Stimulated activated effector memory CD8-positive, alpha-beta T cell treated with anti-CD3 and anti-CD28 coated beads, Interleukin-12 subunit alpha, Interleukin-12 subunit beta, amount 100 ng/mL, for 72 hours (primary cell): ENCODE measurements around the gene SCML1.
A peak's percentile ranks its signal among the peaks of the same experiment; 100 is the strongest.

ENCODE experiments used
- ATAC-seq: fragments of 150-1000 bp; cut with Tn5 transposase; 2 replicates; pipeline ENCODE4 v1.10.0; 2021
- DNase-seq, 2 donors: peaks; one replicate each; pipeline ENCODE4 v3.0.0; 2021 to 2022; ENCODE audit warnings: low spot score in 2 of 2
- H3K27ac Mint-ChIP-seq: one replicate; pipeline ENCODE4 v1.8.0; 2022; ENCODE audit warnings: mild to moderate bottlenecking, mixed read lengths
- H3K36me3 Mint-ChIP-seq: one replicate; pipeline ENCODE4 v1.8.0; 2022; ENCODE audit warnings: mild to moderate bottlenecking, mixed read lengths
- H3K4me1 Mint-ChIP-seq: one replicate; pipeline ENCODE4 v1.8.0; 2022; ENCODE audit warnings: mixed read lengths
- H3K4me3 Mint-ChIP-seq: one replicate; pipeline ENCODE4 v1.8.0; 2022; ENCODE audit warnings: mild to moderate bottlenecking, mixed read lengths
- H3K9me3 Mint-ChIP-seq: one replicate; pipeline ENCODE4 v1.8.0; 2022; ENCODE audit warnings: mixed read lengths

The SCML1 gene

DNA sequence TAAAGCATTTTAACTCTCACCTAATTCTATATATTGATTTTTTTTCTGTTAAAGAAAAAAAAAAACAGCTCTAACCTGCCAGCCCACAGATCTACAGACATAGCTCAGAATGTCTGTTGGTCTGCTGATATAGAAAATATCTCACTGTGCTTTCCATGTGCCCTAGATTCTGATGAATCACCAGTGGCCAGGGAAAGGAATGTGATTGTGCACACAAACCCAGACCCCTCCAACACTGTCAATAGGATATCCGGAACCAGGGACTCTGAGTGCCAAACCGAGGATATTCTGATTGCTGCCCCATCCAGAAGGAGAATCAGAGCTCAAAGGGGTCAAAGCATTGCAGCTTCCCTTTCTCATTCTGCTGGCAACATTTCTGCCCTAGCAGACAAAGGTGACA, 12.1 kb upstream of the SCML1 start:
- no peak overlapping the region for H3K27ac Mint-ChIP-seq
- ATAC-seq: no peak
- no peak overlapping the region for H3K4me3 Mint-ChIP-seq
- H3K4me1 Mint-ChIP-seq: no peaks in the 10 kb centered on the region
- no peak for DNase-seq
- no peaks in the 10 kb centered on the region for H3K9me3 Mint-ChIP-seq
- no peaks in the 10 kb centered on the region for H3K36me3 Mint-ChIP-seq

- Mint-ChIP-seq H3K4me1 (no peaks in the 10 kb centered on the region), H3K9me3 (no peaks in the 10 kb centered on the region), H3K4me3 (no peak overlapping the region), H3K36me3 (no peaks in the 10 kb centered on the region), H3K27ac (no peak overlapping the region)
- ATAC-seq: no peak
- no peak for DNase-seq
Measured at GRCh38 chrX:17732138-17732783, 5.0 kb upstream of the SCML1 start.

DNA sequence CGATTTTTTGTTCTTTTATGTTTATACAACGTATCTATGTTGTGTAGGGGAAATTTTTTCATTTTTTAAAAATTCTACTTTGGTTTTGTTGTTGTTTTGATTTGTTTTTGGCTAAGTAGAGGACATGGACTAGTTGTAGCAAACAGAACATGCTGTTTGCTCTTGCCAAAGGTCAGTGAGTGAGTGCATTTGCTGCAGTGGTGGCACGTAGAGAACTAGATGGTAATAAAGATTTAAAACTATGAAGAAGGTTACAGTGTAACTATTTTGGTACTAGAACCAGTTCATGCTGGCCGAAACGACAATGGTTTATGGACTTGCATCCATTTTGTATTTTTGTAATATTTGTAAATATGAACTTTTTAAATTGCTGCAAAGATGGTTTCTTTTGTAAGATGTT, 1.9 kb upstream of the SCML1 start:
- H3K9me3 Mint-ChIP-seq: no peaks in the 10 kb centered on the region
- DNase-seq: no peak
- H3K27ac Mint-ChIP-seq: no peak overlapping the region

DNA sequence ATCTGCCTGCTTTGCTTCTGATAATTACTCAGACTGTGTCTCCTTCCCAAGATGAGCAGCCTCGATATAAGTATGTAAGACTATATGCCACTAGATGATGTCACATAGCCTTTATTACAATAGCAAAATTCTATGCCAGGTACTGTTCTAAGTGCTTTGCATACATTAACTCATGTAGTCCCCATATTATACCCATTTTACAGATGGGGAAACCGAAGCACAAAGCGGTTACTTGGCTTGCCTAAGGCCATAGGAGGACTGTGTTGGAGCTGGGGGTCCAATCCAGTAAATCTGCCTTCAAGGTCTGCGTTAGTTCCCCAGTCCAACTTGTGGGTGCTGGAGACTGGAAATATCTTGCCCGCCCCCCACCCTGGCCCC, 826 bp upstream of the SCML1 start:
- peaks cover 18% of the 10 kb centered on the region for H3K4me1 Mint-ChIP-seq
- no peak for ATAC-seq
- H3K9me3 Mint-ChIP-seq: no peaks in the 10 kb centered on the region
- H3K36me3 Mint-ChIP-seq: peaks cover 5% of the 10 kb centered on the region
- peak overlapping the region; percentile 68 for H3K4me3 Mint-ChIP-seq
- H3K27ac Mint-ChIP-seq: no peak overlapping the region
- DNase-seq: no peak

More for the DNA sequence above, 1.9 kb upstream of the SCML1 start:
- Mint-ChIP-seq H3K4me3 (no peak overlapping the region), H3K36me3 (peaks cover 5% of the 10 kb centered on the region), H3K4me1 (peaks cover 18% of the 10 kb centered on the region)
- ATAC-seq: no peak

GRCh38 chrX:17737710-17737985, 355 bp downstream of the SCML1 start:
- H3K4me1 Mint-ChIP-seq: peaks cover 18% of the 10 kb centered on the region
- peaks cover 5% of the 10 kb centered on the region for H3K36me3 Mint-ChIP-seq
- peak in 1 of 2 donors; percentile 44 for DNase-seq
- no peaks in the 10 kb centered on the region for H3K9me3 Mint-ChIP-seq
- no peak overlapping the region for H3K27ac Mint-ChIP-seq
- ATAC-seq: peak; percentile 13
- H3K4me3 Mint-ChIP-seq: peak overlapping the region; percentile 68

DNA sequence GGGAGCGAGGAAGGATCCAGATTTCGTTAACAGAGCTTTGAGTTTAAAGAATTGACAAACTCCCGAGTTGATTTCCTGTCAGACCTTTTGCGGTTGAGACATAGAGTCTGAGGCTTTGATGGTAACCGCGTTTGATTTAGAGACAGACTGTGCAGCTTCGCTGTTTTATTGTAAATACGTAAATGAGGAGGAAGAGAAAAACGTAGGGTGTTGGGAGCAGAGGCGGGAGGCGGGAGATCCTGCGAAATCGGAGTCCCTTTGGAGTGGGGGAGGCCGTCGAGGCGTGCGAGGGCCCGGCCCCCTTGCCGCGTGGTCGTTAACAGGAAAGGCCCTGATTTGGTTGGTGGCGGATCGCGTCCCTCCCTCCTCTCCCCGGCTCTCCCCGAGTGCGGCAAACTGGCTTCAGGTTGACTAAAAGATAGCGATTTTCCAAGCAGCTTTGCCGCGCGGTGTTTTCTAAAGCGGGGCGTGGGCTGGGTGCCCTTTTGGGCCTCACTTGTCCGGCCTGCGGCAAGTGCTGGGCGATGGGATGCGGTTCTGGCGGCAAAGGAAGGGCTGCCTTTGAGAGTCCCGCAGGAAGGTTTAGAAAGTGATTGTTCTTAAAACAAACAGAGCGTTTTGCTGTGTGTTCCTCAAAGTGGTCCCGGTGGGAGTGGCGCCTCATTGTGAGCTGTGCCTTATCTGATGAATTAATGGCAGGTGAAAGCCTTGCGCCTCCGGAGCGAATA, 857 bp downstream of the SCML1 start:
- no peak for ATAC-seq
- H3K4me3 Mint-ChIP-seq: peak overlapping the region; percentile 68
- no peak overlapping the region for H3K27ac Mint-ChIP-seq
- peaks cover 5% of the 10 kb centered on the region for H3K36me3 Mint-ChIP-seq
- H3K9me3 Mint-ChIP-seq: no peaks in the 10 kb centered on the region
- peaks cover 18% of the 10 kb centered on the region for H3K4me1 Mint-ChIP-seq
- peak in 1 of 2 donors; percentile 47 for DNase-seq

- DNase-seq: no peak
- Mint-ChIP-seq H3K9me3 (no peaks in the 10 kb centered on the region), H3K4me1 (peaks cover 18% of the 10 kb centered on the region), H3K36me3 (peaks cover 5% of the 10 kb centered on the region), H3K4me3 (peak overlapping the region; percentile 68), H3K27ac (no peak overlapping the region)
- no peak for ATAC-seq
Measured at GRCh38 chrX:17738737-17739535, 1.6 kb downstream of the SCML1 start.

DNA sequence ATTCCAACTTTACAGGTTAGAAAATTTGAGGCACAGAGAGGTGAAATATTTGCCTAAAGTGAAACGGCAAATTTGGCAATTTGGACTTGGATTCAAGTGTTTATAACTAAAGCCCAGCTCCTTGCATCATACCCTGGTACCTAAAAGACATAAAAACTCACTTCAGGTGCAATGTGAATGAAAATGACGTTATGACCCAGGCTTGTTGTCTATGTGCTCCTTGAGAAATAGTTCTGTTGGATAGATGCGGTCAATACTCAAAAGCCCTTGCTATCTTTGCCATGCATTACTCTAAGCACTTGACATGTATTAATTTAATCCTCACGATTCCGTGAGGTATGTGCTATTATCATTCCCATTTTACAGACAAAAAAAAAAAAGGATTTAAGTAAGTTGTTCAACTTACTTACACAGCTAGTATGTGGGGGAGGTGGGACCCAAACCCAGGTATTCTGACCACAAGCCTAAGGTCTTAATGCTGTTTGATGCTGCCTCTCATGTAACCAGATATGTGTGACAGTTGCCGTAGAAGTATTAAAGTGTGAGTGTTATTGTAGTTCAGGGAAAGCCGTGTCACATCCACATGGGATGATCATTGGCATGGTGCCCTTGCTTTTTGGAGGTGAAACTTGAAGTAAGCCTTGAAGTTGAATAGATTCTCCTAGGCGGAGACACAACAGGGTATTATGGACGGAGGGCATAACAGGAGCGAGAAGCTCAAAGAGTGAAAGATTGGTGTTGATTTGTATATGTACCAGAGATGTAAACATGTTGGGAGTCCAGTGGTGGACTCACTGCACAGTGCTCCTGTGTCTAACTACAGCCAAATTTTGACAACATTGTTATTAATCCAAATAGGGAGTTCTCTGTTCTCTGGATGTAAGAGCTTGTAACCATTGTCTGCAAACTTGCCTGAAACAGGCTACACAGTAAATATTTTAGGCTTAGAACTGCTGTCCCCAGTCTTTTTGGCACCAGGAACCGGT, 3.1 kb downstream of the SCML1 start:
- H3K4me3 Mint-ChIP-seq: no peak overlapping the region
- peaks cover 5% of the 10 kb centered on the region for H3K36me3 Mint-ChIP-seq
- H3K4me1 Mint-ChIP-seq: peaks cover 18% of the 10 kb centered on the region
- DNase-seq (no peak), ATAC-seq (no peak)
- H3K9me3 Mint-ChIP-seq: no peaks in the 10 kb centered on the region
- H3K27ac Mint-ChIP-seq: no peak overlapping the region

DNA sequence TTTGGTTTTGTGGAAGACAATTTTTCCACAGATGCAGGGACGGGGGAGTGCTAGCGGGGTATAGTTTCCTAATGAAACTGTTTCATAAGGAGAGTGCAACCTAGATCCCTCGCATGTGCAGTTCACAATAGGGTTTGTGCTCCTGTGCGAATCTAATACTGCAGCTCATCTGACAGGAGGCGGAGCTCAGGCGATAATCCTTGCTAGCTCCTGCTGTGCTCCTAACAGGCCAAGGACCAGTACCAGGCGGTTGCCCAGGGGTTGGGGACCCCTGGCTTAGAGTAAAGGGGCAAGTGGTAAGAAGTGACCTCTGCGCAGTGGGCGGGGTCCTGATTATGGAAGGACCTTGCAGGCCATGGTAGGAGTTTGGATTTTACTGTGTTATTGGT, 3.8 kb downstream of the SCML1 start:
- no peak for ATAC-seq
- no peaks in the 10 kb centered on the region for H3K9me3 Mint-ChIP-seq
- peaks cover 5% of the 10 kb centered on the region for H3K36me3 Mint-ChIP-seq
- H3K4me3 Mint-ChIP-seq: no peak overlapping the region
- no peak for DNase-seq
- H3K27ac Mint-ChIP-seq: no peak overlapping the region
- H3K4me1 Mint-ChIP-seq: peaks cover 18% of the 10 kb centered on the region

DNA sequence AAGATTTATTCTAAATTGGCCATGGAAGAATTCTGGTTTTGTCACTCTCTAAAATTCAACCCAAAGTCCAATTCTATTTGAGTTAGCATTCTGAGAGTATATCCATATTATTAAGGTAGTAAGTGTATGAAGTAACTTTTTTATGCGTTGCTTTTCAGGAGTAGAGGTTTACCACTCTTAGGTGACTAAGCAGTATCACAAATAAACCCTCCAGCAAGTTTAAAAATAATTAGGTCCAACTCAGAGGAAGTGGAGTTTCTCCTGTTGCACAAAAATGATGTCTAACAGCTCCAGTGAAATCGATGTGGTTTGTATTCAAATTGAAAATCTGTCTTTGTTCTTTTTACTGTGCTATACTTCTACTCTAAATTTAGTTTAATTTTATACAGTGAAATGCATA, 6.6 kb downstream of the SCML1 start:
- no peaks in the 10 kb centered on the region for H3K9me3 Mint-ChIP-seq
- no peaks in the 10 kb centered on the region for H3K36me3 Mint-ChIP-seq
- H3K27ac Mint-ChIP-seq: no peak overlapping the region
- ATAC-seq (no peak), DNase-seq (no peak)
- no peak overlapping the region for H3K4me3 Mint-ChIP-seq
- H3K4me1 Mint-ChIP-seq: peaks cover 5% of the 10 kb centered on the region

GRCh38 chrX:17744896-17745523, 7.7 kb downstream of the SCML1 start:
- no peak overlapping the region for H3K27ac Mint-ChIP-seq
- H3K4me1 Mint-ChIP-seq: no peaks in the 10 kb centered on the region
- no peaks in the 10 kb centered on the region for H3K36me3 Mint-ChIP-seq
- H3K9me3 Mint-ChIP-seq: no peaks in the 10 kb centered on the region
- DNase-seq (no peak), ATAC-seq (no peak)
- H3K4me3 Mint-ChIP-seq: no peak overlapping the region

DNA sequence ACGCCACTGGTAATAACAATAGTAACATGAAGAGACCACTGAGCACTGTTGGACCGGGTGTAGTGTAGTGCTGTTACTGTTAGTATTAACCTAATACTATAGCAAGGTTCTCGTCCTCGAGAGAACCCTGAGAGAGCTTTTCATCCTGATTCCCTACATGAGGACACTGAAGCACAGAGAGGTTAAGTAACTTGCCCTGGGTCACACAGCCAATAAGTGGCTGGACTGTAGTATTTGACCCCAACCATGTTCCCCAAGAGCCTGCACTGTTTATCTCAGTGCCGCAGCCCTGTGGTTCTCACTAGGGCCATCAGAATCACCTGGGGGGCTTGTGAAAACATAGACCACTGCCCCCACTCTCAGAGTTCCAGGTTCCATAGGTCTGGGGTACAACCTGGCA, 10.4 kb downstream of the SCML1 start:
- Mint-ChIP-seq H3K36me3 (no peaks in the 10 kb centered on the region), H3K4me1 (no peaks in the 10 kb centered on the region), H3K27ac (no peak overlapping the region), H3K9me3 (no peaks in the 10 kb centered on the region), H3K4me3 (no peak overlapping the region)
- no peak for DNase-seq
- no peak for ATAC-seq

- ATAC-seq: no peak
- no peaks in the 10 kb centered on the region for H3K4me1 Mint-ChIP-seq
Measured at GRCh38 chrX:17748684-17749083, 11.4 kb downstream of the SCML1 start.

GRCh38 chrX:17750436-17750835, 13.1 kb downstream of the SCML1 start:
- no peak for DNase-seq
- H3K4me3 Mint-ChIP-seq: no peak overlapping the region
- H3K27ac Mint-ChIP-seq: no peak overlapping the region
- no peak for ATAC-seq
- no peaks in the 10 kb centered on the region for H3K9me3 Mint-ChIP-seq
- H3K36me3 Mint-ChIP-seq: no peaks in the 10 kb centered on the region
- H3K4me1 Mint-ChIP-seq: no peaks in the 10 kb centered on the region

More at GRCh38 chrX:17748684-17749083, 11.4 kb downstream of the SCML1 start:
- Mint-ChIP-seq H3K9me3 (no peaks in the 10 kb centered on the region), H3K4me3 (no peak overlapping the region), H3K36me3 (no peaks in the 10 kb centered on the region), H3K27ac (no peak overlapping the region)
- no peak for DNase-seq

- no peak for ATAC-seq
- H3K4me1 Mint-ChIP-seq: no peaks in the 10 kb centered on the region
Measured at GRCh38 chrX:17758382-17758781, 21.1 kb downstream of the SCML1 start.

More at GRCh38 chrX:17758382-17758781, 21.1 kb downstream of the SCML1 start:
- DNase-seq: no peak
- no peaks in the 10 kb centered on the region for H3K36me3 Mint-ChIP-seq
- no peak overlapping the region for H3K4me3 Mint-ChIP-seq
- no peak overlapping the region for H3K27ac Mint-ChIP-seq
- H3K9me3 Mint-ChIP-seq: no peaks in the 10 kb centered on the region
